ENCODE measurements around the gene VEGFD.

DNA sequence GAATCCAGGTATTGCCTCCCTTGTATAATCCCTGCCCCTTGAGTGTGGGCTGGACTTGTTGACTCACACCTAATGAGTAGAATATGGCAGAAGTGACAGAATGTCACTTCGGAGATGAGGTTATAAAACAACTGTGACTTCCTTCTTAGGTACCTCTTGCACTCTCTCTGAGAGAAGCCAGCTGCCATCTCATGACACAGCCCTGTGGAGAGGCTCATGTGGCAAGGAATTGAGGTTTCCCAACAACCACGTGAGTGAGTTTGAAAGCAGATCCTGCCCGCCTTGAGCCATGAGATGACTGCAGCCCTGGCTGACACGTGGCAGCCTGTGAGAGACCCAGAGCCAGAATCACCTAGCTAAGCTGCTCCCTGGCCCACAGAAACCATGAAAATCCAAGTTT, 82.3 kb downstream of the VEGFD start:
- no peak for TF ChIP-seq EZH2phosphoT487 (IDR thresholded peaks at IDR 0.05)
- no peak for TF ChIP-seq EZH2 (IDR thresholded peaks at IDR 0.05)

All from neural progenitor cell (in vitro differentiated cells).